Ovary (tissue), 3 donors: ENCODE measurements around the gene SDK1.

Experiments
- CTCF ChIP-seq, 3 donors: fragments of 450-650 bp in 2 of 3; fragments of 200-600 bp in 1 of 3; IDR thresholded peaks; one replicate each; pipeline versions ENCODE4 v1.5.1 to v1.8.0; 2016 to 2022; ENCODE audit warnings: antibody characterized with exemption in 3 of 3, mild to moderate bottlenecking in 1 of 3
- EP300 ChIP-seq: sonication (generic); formaldehyde crosslinking; IDR thresholded peaks from one replicate; pipeline ENCODE4 v1.6.1; 2017; ENCODE audit warnings: antibody characterized with exemption
- POLR2A ChIP-seq: fragments of 450-650 bp; IDR thresholded peaks from one replicate; pipeline ENCODE4 v1.6.1; 2017; ENCODE audit warnings: antibody characterized with exemption, mild to moderate bottlenecking, moderate library complexity
- donor health status: DM: no; HTN: no; CAD: no.

DNA sequence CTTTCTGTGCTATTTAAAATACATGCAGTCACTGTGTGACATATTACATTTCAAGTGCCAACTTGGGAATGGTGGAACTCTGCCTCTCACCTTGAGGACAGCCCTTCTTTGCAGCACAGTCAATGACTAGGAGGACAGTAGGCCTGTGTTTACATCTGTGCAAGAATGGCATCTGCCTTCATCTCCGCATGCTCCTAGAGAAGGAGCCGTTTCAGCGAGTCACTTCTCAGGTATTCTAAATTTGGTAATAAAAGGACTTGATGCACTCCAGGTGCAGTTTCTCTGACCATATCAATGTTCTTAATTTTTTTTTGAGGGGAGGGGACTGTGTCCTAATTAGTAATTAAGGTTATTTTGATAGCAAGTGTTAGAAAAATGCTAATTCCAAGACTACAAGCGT, 128.9 kb downstream of the SDK1 start:
- TF ChIP-seq CTCF (IDR thresholded peaks at IDR 0.05) = no peak
- TF ChIP-seq EP300 = no peak
- no peak for TF ChIP-seq POLR2A
